NAMALWA (cell line): ENCODE results near the gene THBS4.

Experiments used
- DNase-seq: peaks from one replicate; pipeline ENCODE4 v3.0.0-alpha.2; 2015; ENCODE audit warnings: low spot score

The THBS4 gene

DNA sequence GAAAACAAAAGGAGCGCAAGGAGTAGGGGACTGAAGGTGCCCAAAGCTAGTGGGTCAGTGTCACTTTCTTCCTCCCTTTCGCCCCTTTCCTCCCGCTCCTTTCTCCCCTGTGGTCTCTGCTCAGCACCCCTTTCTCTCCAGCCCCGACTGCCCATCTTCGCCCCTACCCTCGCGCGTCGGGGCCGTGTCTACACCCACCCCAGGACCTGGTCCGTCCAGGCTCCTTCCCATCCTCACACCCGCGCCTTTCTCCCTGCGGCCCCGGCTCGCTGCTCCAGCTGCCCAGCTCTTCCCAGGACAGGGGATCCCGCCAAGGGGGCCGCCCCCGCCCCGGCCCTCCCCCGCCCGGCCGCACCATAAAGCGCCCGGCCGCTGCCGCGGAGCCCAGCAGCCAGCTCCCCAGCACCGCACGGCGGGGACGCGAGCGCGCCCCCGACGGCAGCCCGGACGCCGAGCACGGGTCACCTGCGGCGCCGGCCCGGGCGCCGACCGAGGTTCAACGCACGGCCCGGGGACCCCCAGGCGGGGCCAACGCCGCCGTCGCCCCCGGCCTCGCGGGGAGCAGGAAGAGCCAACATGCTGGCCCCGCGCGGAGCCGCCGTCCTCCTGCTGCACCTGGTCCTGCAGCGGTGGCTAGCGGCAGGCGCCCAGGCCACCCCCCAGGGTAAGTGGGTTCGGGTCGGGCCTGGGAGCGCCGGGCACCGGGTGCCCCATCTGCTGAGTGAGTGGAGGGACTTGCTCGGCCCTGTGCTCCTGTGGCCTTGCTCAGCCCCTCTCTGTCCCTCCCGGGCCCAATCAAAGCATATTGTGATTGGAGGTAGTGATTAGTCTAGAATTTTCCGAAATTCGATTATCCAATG is at the start of gene THBS4:
TSS of gene THBS4 (plus strand) at position 387 of the 860 bp plus-strand sequence. CDS start at position 577, 190 bp downstream.
- DNase-seq = no peak

DNA sequence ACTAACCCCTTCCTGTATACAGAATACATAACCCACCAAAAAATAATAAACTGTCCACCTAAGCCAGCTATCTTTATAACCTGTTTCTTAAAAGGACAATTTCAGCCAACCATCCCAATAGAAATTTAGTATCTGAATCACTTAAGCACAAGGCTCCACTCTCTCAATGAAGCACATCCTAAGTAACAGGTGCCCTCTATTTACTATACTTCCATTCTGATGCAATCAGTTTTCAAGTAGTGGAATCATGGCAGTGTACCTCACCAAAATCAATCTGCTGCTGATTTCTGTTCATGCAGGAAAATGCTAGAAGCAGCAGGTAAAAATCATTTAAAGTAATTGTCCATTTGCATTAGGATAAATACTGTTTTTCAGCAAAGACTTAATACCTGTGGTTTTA is 48.9 kb upstream of the THBS4 start:
- DNase-seq = no peak

GRCh38 chr5:79990205-79990597 is 44.9 kb upstream of the THBS4 start:
- no peak for DNase-seq

- DNase-seq = peak; percentile 93
Measured at GRCh38 chr5:79990598-79991507, 44.3 kb upstream of the THBS4 start, which contains the start of gene MTX3. Gene MTX3 (minus strand): TSS chr5:79991262. CDS start chr5:79991238, 24 bp downstream.

DNA sequence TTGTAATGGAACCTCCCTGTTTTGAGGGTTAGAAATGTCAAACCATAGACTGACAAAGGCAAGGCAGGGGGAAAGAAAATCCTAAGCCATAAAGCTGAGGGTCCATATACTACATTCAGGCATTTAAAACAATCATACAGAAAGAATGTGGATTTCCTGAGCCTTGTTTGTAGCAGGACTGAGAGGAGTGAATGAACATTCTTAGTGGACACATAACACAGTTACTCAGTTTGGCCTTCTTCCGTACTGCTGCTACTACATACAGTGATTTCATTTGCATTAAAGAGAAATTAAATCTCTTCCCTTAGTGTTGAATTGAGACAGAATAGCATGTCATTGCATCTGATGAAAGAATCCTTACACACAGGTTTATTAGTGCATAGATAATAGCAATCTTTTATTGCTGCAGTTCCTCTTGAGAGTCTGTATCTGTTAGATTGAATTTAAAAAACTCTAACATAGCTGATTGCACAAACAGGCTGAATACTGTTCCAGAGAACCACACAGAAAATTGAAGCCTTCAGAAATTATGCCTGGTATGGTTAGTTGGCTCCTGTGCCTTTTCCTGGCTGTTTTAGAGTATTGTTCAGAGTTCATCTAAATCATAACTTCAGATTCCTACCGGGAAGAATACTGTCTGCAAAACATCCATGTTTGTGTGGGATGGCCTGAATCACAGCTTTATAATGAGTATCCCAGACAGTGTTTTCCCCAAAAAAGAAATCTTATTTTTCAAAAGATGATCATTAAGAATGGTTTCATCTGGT is 42.1 kb upstream of the THBS4 start:
- DNase-seq = no peak

DNA sequence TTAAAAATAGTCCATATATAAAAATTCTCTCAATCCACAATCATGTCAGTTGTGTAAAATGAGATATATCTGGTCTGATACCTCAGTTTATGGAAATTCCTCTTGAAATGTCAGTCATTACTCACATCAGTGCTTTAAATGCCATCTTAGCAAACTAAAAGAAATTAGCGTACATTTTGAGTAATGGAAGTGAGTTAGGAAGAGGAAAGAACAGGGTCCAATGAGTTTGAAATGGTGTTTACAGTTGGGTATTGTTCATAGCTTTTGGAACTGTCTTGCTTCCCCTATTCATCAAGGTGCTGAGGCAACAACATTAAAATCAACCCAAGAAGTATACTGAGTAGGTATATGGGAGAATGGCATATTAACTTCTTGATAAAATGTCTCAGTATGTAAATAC is 35.4 kb upstream of the THBS4 start:
- no peak for DNase-seq

GRCh38 chr5:80002677-80003076 is 32.5 kb upstream of the THBS4 start:
- DNase-seq = no peak

GRCh38 chr5:80008995-80009765 is 26.0 kb upstream of the THBS4 start:
- DNase-seq = no peak

DNA sequence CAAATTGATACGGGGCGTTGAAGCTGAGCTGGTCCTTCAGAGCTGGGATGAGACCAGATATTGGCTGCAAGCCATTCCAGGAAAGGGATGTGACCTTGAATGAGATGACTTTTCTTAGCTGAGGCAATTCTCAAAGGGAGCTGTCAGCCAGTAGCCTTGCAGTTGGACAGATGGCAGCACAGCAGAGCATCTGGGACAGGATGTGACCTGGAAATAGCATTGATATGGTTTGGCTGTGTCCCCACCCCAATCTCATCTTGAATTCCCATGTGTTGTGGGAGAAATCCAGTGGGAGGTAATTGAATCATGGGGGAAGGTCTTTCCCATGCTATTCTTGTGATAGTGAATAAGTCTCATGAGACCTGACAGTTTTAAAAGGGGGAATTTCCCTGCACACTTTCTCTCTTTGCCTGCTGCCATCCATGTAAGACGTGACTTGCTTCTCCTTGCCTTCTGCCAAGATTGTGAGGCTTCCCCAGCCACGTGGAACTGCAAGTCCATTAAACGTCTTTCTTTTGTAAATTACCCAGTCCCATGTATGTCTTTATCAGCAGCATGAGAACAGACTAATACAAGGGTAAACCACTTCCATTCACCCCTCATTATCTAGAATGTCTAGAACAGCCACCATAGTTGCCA is 24.3 kb upstream of the THBS4 start:
- DNase-seq = no peak

DNA sequence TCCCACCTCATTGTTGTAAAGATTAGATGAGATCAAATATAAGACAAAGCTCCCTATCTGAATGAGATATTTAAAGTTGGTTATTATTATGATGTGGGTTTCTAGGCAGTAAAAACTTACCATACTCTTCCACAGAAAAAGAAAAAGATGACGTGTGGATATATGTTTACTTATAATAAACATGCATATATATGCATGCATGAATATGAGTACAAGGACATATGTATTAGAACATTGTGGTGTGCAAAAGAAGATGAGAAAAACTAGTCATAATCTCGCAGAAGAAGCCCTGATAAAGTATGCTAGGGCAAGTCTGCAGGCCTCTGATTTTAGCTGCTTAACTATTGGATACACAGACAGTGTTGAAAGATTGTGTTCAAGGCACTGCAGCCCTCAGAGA is 10.1 kb upstream of the THBS4 start:
- DNase-seq = no peak

- no peak for DNase-seq
Measured at GRCh38 chr5:80026841-80027240, 8.3 kb upstream of the THBS4 start.

DNA sequence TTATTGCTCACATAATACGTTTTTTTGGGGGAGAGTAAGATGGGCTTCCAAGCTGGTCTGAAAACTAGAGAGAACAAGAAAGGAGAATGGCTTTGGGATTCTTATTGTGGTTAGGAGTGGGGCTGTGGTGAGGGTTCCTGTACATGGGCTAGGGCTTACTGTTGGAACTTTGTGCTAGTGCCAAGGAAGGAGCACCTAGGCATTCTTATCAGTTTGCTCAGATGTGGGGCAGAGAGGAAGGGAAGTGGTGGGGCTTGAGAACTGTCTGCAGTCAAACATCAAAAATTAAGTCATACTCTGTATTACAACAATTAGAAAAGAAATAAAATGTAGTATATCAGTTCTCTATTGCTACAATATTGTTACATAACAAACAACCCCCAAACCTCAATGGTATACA is 4.0 kb upstream of the THBS4 start:
- no peak for DNase-seq

GRCh38 chr5:80033513-80033912 is 1.6 kb upstream of the THBS4 start:
- DNase-seq = no peak

- DNase-seq = no peak
Measured at GRCh38 chr5:80034559-80034958, 589 bp upstream of the THBS4 start.

GRCh38 chr5:80035839-80036238 is 691 bp downstream of the THBS4 start:
- no peak for DNase-seq

DNA sequence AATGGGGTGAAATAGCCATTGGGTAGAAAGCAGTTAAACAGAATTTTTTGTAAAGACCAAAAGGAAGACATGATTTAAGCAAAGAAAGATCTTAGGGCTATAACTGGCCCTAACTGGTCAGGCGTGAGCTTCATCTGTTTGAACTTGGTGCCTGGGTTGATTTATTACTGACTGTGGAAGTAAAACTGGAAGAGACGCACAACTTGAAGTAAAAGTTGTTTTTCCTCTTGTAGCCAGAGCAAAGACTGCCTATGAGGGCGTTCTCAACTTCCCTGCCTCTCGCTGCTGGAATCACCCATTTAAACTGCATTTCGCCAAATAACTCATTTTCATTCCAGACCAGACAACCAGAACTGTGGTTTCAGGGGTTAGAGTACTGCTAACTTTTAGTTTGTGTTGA is 1.5 kb downstream of the THBS4 start:
- DNase-seq = no peak

GRCh38 chr5:80037366-80037765 is 2.2 kb downstream of the THBS4 start:
- peak; percentile 34 for DNase-seq

DNA sequence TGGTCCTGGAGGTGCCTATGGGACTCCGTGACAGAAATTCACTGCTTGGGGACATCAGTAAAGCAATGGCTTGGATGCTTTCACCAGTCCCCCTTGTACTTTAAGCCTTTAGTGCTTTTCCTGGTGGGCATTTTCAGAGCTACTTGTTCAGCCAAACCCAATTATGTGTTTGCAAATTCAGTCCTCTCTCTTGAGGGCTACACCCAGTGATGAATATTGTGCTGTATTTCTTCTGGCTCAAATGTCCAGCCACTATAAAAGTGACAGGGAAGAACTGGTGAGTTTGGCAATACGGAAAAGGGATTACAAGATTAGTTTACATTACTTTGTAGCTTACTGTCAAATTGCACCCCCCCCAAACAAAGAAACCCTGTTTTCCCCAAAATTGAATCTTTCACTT is 4.5 kb downstream of the THBS4 start:
- no peak for DNase-seq

DNA sequence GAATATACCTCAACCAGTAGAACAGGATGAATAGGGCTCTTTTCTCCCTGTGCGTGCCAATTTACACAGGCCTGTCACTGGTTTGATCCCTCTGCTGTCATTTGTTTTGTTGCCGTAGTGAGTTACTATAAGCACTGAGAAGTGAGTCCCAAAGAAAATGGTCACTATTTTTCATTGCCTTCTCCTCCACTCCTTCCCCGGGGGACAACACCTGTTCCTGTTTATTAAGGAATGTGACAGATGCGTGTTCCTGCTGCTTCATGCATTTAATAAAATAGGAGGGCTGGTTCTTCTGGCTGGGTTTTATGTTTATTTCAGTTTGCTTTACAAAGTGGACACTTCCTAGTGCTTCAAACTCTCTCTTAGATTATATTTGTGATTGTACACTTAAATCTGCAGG is 6.4 kb downstream of the THBS4 start:
- DNase-seq = no peak

DNA sequence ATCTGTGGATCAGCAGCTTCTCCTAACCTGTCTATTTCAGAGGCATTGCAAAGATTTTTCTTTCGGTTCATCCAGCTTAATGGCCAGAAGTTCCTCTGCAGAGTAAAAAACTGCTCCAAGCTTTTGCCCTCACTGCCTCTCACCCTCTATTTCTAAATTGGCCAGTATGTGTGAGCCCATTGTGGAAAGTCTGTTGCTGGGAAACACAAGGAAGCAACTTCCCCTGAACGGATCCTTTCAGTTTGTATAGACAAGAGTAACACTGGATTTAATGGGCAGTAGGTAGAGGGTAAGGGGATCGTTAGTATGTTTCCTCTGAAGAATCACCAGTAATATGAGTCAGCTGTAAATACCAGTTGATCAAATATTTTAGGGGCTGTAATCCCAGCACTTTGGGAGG is 7.2 kb downstream of the THBS4 start:
- no peak for DNase-seq

GRCh38 chr5:80043187-80043586 is 8.0 kb downstream of the THBS4 start:
- no peak for DNase-seq
